ENCODE results near the gene RAB44. TPM values are rescaled to one million over a fixed set of nuclear protein-coding genes. Genes with fewer than 3 reads are reported as not detected.

RAB44 gene
- total RNA-seq, 1 experiment from 2014 or later: 0.05 TPM

DNA sequence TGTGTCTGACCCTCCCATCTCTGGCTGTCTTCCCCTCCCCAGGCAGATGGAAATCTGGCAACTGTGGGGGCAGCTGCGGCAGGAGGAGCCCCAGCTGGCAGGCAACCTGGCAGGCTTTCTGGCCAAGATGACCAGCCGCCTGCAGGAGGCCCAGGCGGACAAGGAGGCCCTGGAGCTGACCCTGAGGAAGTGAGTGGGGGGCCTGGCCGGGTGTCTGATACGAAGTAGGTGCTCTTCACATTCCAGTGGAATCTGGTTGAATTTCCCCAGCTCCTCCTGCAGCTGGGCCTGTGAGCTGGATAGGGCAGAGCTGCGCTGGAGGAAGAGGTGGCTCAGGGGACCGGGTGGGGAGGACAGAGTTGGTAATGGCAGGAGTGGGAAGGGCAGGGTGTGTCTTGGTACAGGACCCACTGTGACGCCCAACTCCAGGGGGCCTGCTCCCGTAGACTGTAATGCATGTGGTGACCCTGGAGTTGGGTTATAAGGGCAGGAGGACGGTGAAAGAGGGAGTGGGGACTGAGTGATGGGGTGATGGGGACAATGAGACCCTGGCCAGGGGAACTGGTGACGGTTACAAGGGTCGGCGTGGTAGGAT is 19.7 kb downstream of the RAB44 start:
- no peak overlapping the region for H3K27ac ChIP-seq (ENCODE audit: low read depth, low read length)
- ChIA-PET CTCF (no interaction called here), POLR2A (no interaction called here), RAD21 (ENCODE audit: low non-redundant PET in 1 of 2, low total read pairs in 2 of 2, uncharacterized antibody in 2 of 2, unreplicated experiment in 2 of 2) (no interaction called here)
- H3K4me2 ChIP-seq (ENCODE audit: low read length): no peak overlapping the region
- H3K4me3 ChIP-seq (replicated peaks in 1 of 2; ENCODE audit: low read depth in 1 of 2, low read length in 2 of 2): no peak overlapping the region
- H4K20me1 ChIP-seq (ENCODE audit: insufficient read depth): no peaks in the 10 kb centered on the region
- no peaks in the 10 kb centered on the region for H3K9me3 ChIP-seq (ENCODE audit: control insufficient read depth in 1 of 2, insufficient read depth in 1 of 2, low read depth in 1 of 2, low read length in 2 of 2)
- no peaks in the 10 kb centered on the region for H3K4me1 ChIP-seq (ENCODE audit: control insufficient read depth in 1 of 2, insufficient read depth in 2 of 2, low read length in 2 of 2)
- TF ChIP-seq RAD21 (IDR thresholded peaks at IDR 0.05; ENCODE audit: low read depth) (no peak), POLR2AphosphoS5 (IDR thresholded peaks at IDR 0.05; ENCODE audit: low read depth, low read length) (no peak), CEBPB (IDR thresholded peaks at IDR 0.05; ENCODE audit: low read depth) (no peak), ELF1 (IDR thresholded peaks at IDR 0.05; ENCODE audit: borderline replicate concordance, low read depth) (no peak), TCF7L2 (IDR thresholded peaks at IDR 0.05; ENCODE audit: borderline replicate concordance, extremely low read depth, insufficient read depth, insufficient read length) (no peak)
- TF ChIP-seq, protein P1, sequence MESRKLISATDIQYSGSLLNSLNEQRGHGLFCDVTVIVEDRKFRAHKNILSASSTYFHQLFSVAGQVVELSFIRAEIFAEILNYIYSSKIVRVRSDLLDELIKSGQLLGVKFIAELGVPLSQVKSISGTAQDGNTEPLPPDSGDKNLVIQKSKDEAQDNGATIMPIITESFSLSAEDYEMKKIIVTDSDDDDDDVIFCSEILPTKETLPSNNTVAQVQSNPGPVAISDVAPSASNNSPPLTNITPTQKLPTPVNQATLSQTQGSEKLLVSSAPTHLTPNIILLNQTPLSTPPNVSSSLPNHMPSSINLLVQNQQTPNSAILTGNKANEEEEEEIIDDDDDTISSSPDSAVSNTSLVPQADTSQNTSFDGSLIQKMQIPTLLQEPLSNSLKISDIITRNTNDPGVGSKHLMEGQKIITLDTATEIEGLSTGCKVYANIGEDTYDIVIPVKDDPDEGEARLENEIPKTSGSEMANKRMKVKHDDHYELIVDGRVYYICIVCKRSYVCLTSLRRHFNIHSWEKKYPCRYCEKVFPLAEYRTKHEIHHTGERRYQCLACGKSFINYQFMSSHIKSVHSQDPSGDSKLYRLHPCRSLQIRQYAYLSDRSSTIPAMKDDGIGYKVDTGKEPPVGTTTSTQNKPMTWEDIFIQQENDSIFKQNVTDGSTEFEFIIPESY (IDR thresholded peaks at IDR 0.05; ENCODE audit: extremely low read depth, insufficient replicate concordance, low read length): no peak
- H3K79me2 ChIP-seq (ENCODE audit: insufficient read depth, low read length): no peaks in the 10 kb centered on the region
- no peaks in the 10 kb centered on the region for H3K27me3 ChIP-seq (ENCODE audit: insufficient read depth, low read length)
- DNase-seq (ENCODE audit: low read depth, low spot score) (no peak), ATAC-seq (no peak)
- no peaks in the 10 kb centered on the region for H3K36me3 ChIP-seq (ENCODE audit: control insufficient read depth in 1 of 2, insufficient read depth in 2 of 2, low read length in 2 of 2)
- no TSS peak for BruUV-seq (replicated peaks)
- H3K9me2 ChIP-seq (ENCODE audit: insufficient read depth): no peaks in the 10 kb centered on the region
- no peak overlapping the region for H3K9ac ChIP-seq (ENCODE audit: low read length)
- intact Hi-C loops (cut with micrococcal nuclease): no loop called here
- no peak overlapping the region for H2AFZ ChIP-seq (ENCODE audit: low read depth, low read length, poor library complexity, severe bottlenecking)

DNA sequence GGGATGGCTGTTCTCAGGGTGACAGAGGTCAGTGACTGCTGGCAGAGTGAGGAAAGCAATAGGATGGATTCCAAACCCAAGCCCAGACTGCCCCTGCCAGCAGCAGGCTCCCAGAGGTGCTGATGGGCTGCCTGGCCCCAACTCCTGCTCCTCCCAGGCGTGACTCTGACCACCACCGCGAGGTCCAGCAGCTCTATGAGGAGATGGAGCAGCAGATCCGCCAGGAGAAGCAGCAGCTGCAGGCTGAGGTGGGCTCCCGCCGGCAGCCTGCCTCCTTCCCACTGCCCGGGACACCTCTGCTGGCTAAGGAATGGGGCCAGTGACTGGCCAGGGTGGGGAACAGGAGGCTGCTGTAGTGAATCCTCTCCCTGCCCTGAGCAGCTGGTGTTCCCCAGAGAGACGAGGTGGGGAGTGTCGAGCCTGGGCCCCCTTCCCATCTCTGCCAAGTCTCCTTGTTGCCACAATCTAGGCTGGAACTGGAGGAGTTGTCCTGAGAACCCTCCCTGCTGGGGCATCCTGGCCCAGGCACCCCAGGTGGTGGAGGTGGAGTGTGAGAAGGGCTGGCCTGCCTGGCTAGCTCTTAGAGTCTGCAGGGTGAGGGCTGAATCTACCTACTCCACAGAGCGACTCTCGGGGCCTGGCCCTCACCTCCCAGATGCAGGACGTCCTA is 20.4 kb downstream of the RAB44 start:
- H3K36me3 ChIP-seq (ENCODE audit: control insufficient read depth in 1 of 2, insufficient read depth in 2 of 2, low read length in 2 of 2): no peaks in the 10 kb centered on the region
- TF ChIP-seq POLR2A (IDR thresholded peaks at IDR 0.05; ENCODE audit: borderline replicate concordance, extremely low read depth, insufficient read depth, insufficient read length) (no peak), ZNF274 (IDR thresholded peaks at IDR 0.05; ENCODE audit: low read depth, low read length) (no peak), FOSL1 (IDR thresholded peaks at IDR 0.05; ENCODE audit: low read depth) (no peak), TCF7L2 (IDR thresholded peaks at IDR 0.05; ENCODE audit: borderline replicate concordance, extremely low read depth, insufficient read depth, insufficient read length) (no peak)
- TF ChIP-seq, protein P2, sequence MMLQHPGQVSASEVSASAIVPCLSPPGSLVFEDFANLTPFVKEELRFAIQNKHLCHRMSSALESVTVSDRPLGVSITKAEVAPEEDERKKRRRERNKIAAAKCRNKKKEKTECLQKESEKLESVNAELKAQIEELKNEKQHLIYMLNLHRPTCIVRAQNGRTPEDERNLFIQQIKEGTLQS (IDR thresholded peaks at IDR 0.05): no peak
- TF ChIP-seq, protein P1 (IDR thresholded peaks at IDR 0.05; ENCODE audit: extremely low read depth, insufficient replicate concordance, low read length): no peak
- RAD21 ChIA-PET (ENCODE audit: low non-redundant PET in 1 of 2, low total read pairs in 2 of 2, uncharacterized antibody in 2 of 2, unreplicated experiment in 2 of 2): no interaction called here
- no TSS peak for BruUV-seq (replicated peaks)
- intact Hi-C loops (cut with micrococcal nuclease): no loop called here
- no peaks in the 10 kb centered on the region for H3K9me3 ChIP-seq (ENCODE audit: control insufficient read depth in 1 of 2, insufficient read depth in 1 of 2, low read depth in 1 of 2, low read length in 2 of 2)
- no peaks in the 10 kb centered on the region for H3K9me2 ChIP-seq (ENCODE audit: insufficient read depth)
- no peak for ATAC-seq
- no peak overlapping the region for H3K4me2 ChIP-seq (ENCODE audit: low read length)
- H4K20me1 ChIP-seq (ENCODE audit: insufficient read depth): no peaks in the 10 kb centered on the region
- H2AFZ ChIP-seq (ENCODE audit: low read depth, low read length, poor library complexity, severe bottlenecking): no peak overlapping the region
- H3K4me3 ChIP-seq (replicated peaks in 1 of 2; ENCODE audit: low read depth in 1 of 2, low read length in 2 of 2): no peak overlapping the region
- POLR2A ChIA-PET: no interaction called here
- no peak overlapping the region for H3K27ac ChIP-seq (ENCODE audit: low read depth, low read length)
- no peaks in the 10 kb centered on the region for H3K79me2 ChIP-seq (ENCODE audit: insufficient read depth, low read length)
- no peak for DNase-seq (ENCODE audit: low read depth, low spot score)
- H3K27me3 ChIP-seq (ENCODE audit: insufficient read depth, low read length): no peaks in the 10 kb centered on the region
- H3K4me1 ChIP-seq (ENCODE audit: control insufficient read depth in 1 of 2, insufficient read depth in 2 of 2, low read length in 2 of 2): no peaks in the 10 kb centered on the region
- CTCF ChIA-PET: no interaction called here
- H3K9ac ChIP-seq (ENCODE audit: low read length): no peak overlapping the region

All from HCT116 (cell line).